HCT116 (cell line): Measurements from ENCODE around the gene HSPA4. TPM values are rescaled to one million over a fixed set of nuclear protein-coding genes. Genes with fewer than 3 reads are reported as not detected.

Source experiments
- ATAC-seq: fragments of 200-7000 bp; cut with Tn5 transposase; 2 replicates; pipeline ENCODE4 v1.9.1; 2020; ENCODE audit warnings: mild to moderate bottlenecking, moderate library complexity
- BruUV-seq: library from RNA; stranded (reverse); fragments of 400-500 nt; replicated peaks from 2 replicates; lab custom pipeline; 2021; lab: Mats Ljungman, UMichigan
- CTCF ChIA-PET: fragments of 300-600 bp; sonication (Branson Sonifier 250); formaldehyde crosslinking; loops from one replicate; lab custom pipeline; 2021; ENCODE audit warnings: antibody characterized with exemption; lab: Charles Lee
- POLR2A ChIA-PET: fragments of 300-600, 350-600 bp; sonication (Branson Sonifier 250); formaldehyde crosslinking; loops from one replicate; lab custom pipeline; 2021; ENCODE audit warnings: antibody characterized with exemption; lab: Charles Lee
- RAD21 ChIA-PET, 2 experiments: fragments of 300-600 bp; sonication (Branson Sonifier 250); formaldehyde crosslinking; loops; one replicate each; lab custom pipeline; 2023; ENCODE audit warnings: low total read pairs in 2 of 2; ENCODE audit not compliant: uncharacterized antibody in 2 of 2, unreplicated experiment in 2 of 2, low non-redundant PET in 1 of 2; lab: Charles Lee
- DNase-seq: peaks from one replicate; pipeline ENCODE4 v3.0.0-alpha.2; 2010; ENCODE audit warnings: low read depth, low spot score
- H2AFZ ChIP-seq: fragments of 200-600 bp; shearing (Covaris generic), sonication (generic); 2 replicates; pipeline ENCODE4 v1.6.1; 2017; ENCODE audit warnings: low read depth, mixed run types, mixed read lengths, antibody characterized with exemption, low read length; ENCODE audit not compliant: poor library complexity, severe bottlenecking
- H3K27ac ChIP-seq: 2 replicates; pipeline ENCODE4 v1.5.1; 2012; ENCODE audit warnings: low read depth, low read length
- H3K27me3 ChIP-seq: fragments of 200-600 bp; sonication (generic); 2 replicates; pipeline ENCODE4 v1.6.1; 2016; ENCODE audit warnings: mixed run types, low read length, mixed read lengths; ENCODE audit not compliant: insufficient read depth
- H3K36me3 ChIP-seq, 2 experiments: fragments of 200-500 bp in 1 of 2; fragments of 200-600 bp in 1 of 2; sonication (Bioruptor generic) in 1 of 2; sonication (generic) in 1 of 2; 2 replicates each; pipeline versions ENCODE4 v1.5.1 to v1.6.1; 2014 to 2016; ENCODE audit warnings: low read length in 2 of 2, inconsistent platforms in 1 of 2, mixed read lengths in 1 of 2, mixed run types in 1 of 2; ENCODE audit not compliant: insufficient read depth in 2 of 2, control insufficient read depth in 1 of 2
- H3K4me1 ChIP-seq, 2 experiments: fragments of 200-600 bp in 1 of 2; sonication (generic) in 1 of 2; 2 replicates each; pipeline versions ENCODE4 v1.5.1 to v1.6.1; 2012 to 2017; ENCODE audit warnings: low read length in 2 of 2, inconsistent platforms in 1 of 2, mild to moderate bottlenecking in 1 of 2, mixed read lengths in 1 of 2, mixed run types in 1 of 2, moderate library complexity in 1 of 2; ENCODE audit not compliant: insufficient read depth in 2 of 2, control insufficient read depth in 1 of 2
- H3K4me2 ChIP-seq: fragments of 200-600 bp; sonication (generic); 2 replicates; pipeline ENCODE4 v1.6.1; 2017; ENCODE audit warnings: mixed run types, low read length, mixed read lengths
- H3K4me3 ChIP-seq, 2 experiments: fragments of 200-600 bp in 1 of 2; sonication (generic) in 1 of 2; replicated peaks in 1 of 2; 2 replicates each; pipeline ENCODE4 v1.5.1; 2011 to 2016; ENCODE audit warnings: low read length in 2 of 2, control low read depth in 1 of 2, low read depth in 1 of 2, mild to moderate bottlenecking in 1 of 2, mixed read lengths in 1 of 2, mixed run types in 1 of 2
- H3K79me2 ChIP-seq: fragments of 200-600 bp; sonication (generic); 2 replicates; pipeline ENCODE4 v1.6.1; 2017; ENCODE audit warnings: mild to moderate bottlenecking, mixed run types, low read length, moderate library complexity, mixed read lengths; ENCODE audit not compliant: insufficient read depth
- H3K9ac ChIP-seq: fragments of 200-600 bp; sonication (generic); 2 replicates; pipeline ENCODE4 v1.6.1; 2016; ENCODE audit warnings: low read length, mixed read lengths
- H3K9me2 ChIP-seq: fragments of 200-600 bp; sonication (generic), shearing (Covaris generic); 2 replicates; pipeline ENCODE4 v1.6.1; 2017; ENCODE audit warnings: mixed run types, mild to moderate bottlenecking, moderate library complexity; ENCODE audit not compliant: insufficient read depth
- H3K9me3 ChIP-seq, 2 experiments: fragments of 200-500 bp in 1 of 2; fragments of 200-600 bp in 1 of 2; sonication (Bioruptor generic) in 1 of 2; sonication (generic) in 1 of 2; 2 replicates each; pipeline ENCODE4 v1.6.1; 2014 to 2017; ENCODE audit warnings: low read length in 2 of 2, mixed read lengths in 2 of 2, inconsistent platforms in 1 of 2, low read depth in 1 of 2, mild to moderate bottlenecking in 1 of 2, mixed run types in 1 of 2, moderate library complexity in 1 of 2; ENCODE audit not compliant: control insufficient read depth in 1 of 2, insufficient read depth in 1 of 2
- H4K20me1 ChIP-seq: fragments of 200-600 bp; sonication (generic), shearing (Covaris generic); 2 replicates; pipeline ENCODE4 v1.6.1; 2017; ENCODE audit warnings: mixed run types, mild to moderate bottlenecking, moderate library complexity; ENCODE audit not compliant: insufficient read depth
- CEBPB ChIP-seq: IDR thresholded peaks from 2 replicates; pipeline ENCODE4 v1.6.1; 2012; ENCODE audit warnings: low read depth
- ELF1 ChIP-seq: IDR thresholded peaks from 2 replicates; pipeline ENCODE4 v1.6.1; 2012; ENCODE audit warnings: low read depth, borderline replicate concordance
- EZH2 ChIP-seq: fragments of 200-600 bp; sonication (generic); IDR thresholded peaks from 2 replicates; pipeline ENCODE4 v1.6.1; 2017; ENCODE audit warnings: antibody characterized with exemption, mixed run types
- MAX ChIP-seq: IDR thresholded peaks from 2 replicates; pipeline ENCODE4 v1.6.1; 2012
- YY1 ChIP-seq: IDR thresholded peaks from 2 replicates; pipeline ENCODE4 v1.6.1; 2011; ENCODE audit warnings: low read length, low read depth, moderate library complexity, mild to moderate bottlenecking; ENCODE audit not compliant: insufficient replicate concordance; ENCODE audit errors: extremely low read depth
- intact Hi-C: fragments of 100-400 bp; cut with micrococcal nuclease; formaldehyde crosslinking; loops from 2 replicates; pipeline ENCODE4 v1.10.0; 2022
- total RNA-seq: library from RNA; stranded (reverse); gene quantifications from one replicate; pipeline ENCODE4 v1.2.1, GENCODE V29; 2021; ENCODE audit not compliant: unreplicated experiment

The HSPA4 gene
- total RNA-seq, 1 experiment from 2014 or later, result 212 TPM

- BruUV-seq, result no TSS peak
- Histone ChIP-seq H3K27ac (no peak overlapping the region), H3K36me3 (no peaks in the 10 kb centered on the region), H3K4me1 (peaks cover 0 to 2% of the 10 kb centered on the region in 2 experiments; a peak in 1 of 4 replicates), H3K79me2 (no peaks in the 10 kb centered on the region), H3K9ac (no peak overlapping the region), H3K9me2 (no peaks in the 10 kb centered on the region), H3K9me3 (no peaks in the 10 kb centered on the region), H3K4me2 (no peak overlapping the region), H2AFZ (no peak overlapping the region), H4K20me1 (no peaks in the 10 kb centered on the region), H3K4me3 (no peak overlapping the region), H3K27me3 (no peaks in the 10 kb centered on the region)
- TF ChIP-seq ELF1 (no peak), YY1 (no peak), CEBPB (no peak), EZH2 (no peak), MAX (no peak)
- ChIA-PET RAD21 (no interaction called here), POLR2A (no interaction called here), CTCF (no interaction called here)
- DNase-seq (no peak), ATAC-seq (no peak)
- intact Hi-C loops, result loop anchor here (5.0 kb wide), 1 partner anchor 122 kb away; no protein-coding TSS in a partner anchor
Measured at GRCh38 chr5:133124891-133125290, 73.1 kb downstream of the HSPA4 start.

GRCh38 chr5:133128066-133128465 is 76.3 kb downstream of the HSPA4 start:
- RAD21 ChIA-PET, result no interaction called here
- TF ChIP-seq ELF1, result no peak
- TF ChIP-seq, all 23 proteins: peak for 0
- intact Hi-C loops, result loop anchor here (5.0 kb wide), 1 partner anchor 119 kb away; no protein-coding TSS in a partner anchor
- no peak overlapping the region for H2AFZ ChIP-seq
- H3K36me3 ChIP-seq, result no peaks in the 10 kb centered on the region
- H3K9ac ChIP-seq, result no peak overlapping the region
- no peak overlapping the region for H3K27ac ChIP-seq
- BruUV-seq, result no TSS peak
- H3K4me3 ChIP-seq, result no peak overlapping the region
- ATAC-seq, result no peak
- no peak overlapping the region for H3K4me2 ChIP-seq
- H4K20me1 ChIP-seq, result no peaks in the 10 kb centered on the region
- CTCF ChIA-PET, result no interaction called here
- H3K27me3 ChIP-seq, result no peaks in the 10 kb centered on the region
- H3K9me2 ChIP-seq, result no peaks in the 10 kb centered on the region
- DNase-seq, result no peak
- no peaks in the 10 kb centered on the region for H3K79me2 ChIP-seq
- H3K9me3 ChIP-seq, result no peaks in the 10 kb centered on the region
- POLR2A ChIA-PET, result no interaction called here
- H3K4me1 ChIP-seq, result peaks cover 13 to 18% of the 10 kb centered on the region in 2 experiments
